NCI-H2107 treated with DMSO at 0.1 percent for 48 hours (cell line): ENCODE data around the gene IL1R2.

Source experiments
- DNase-seq: peaks from one replicate; lab custom pipeline; 2025; ENCODE audit not compliant: unreplicated experiment; lab: John Stamatoyannopoulos, UW

The IL1R2 gene

GRCh38 chr2:101974663-101975062 lies 17.1 kb upstream of the IL1R2 start:
- no peak for DNase-seq

- DNase-seq, result no peak
Observed at GRCh38 chr2:101975171-101975870, 16.4 kb upstream of the IL1R2 start.

GRCh38 chr2:101976891-101977290 lies 14.9 kb upstream of the IL1R2 start:
- no peak for DNase-seq

- no peak for DNase-seq
Observed at GRCh38 chr2:101980368-101980767, 11.4 kb upstream of the IL1R2 start.

- DNase-seq, result no peak
Observed at GRCh38 chr2:101981066-101981465, 10.7 kb upstream of the IL1R2 start.

GRCh38 chr2:101981504-101981903 lies 10.3 kb upstream of the IL1R2 start:
- DNase-seq, result no peak

- DNase-seq, result no peak
Observed at GRCh38 chr2:101982495-101983029, 9.2 kb upstream of the IL1R2 start.

GRCh38 chr2:101983486-101983885 lies 8.3 kb upstream of the IL1R2 start:
- DNase-seq, result peak; percentile 4

- no peak for DNase-seq
Observed at GRCh38 chr2:101983928-101984327, 7.8 kb upstream of the IL1R2 start.

GRCh38 chr2:101984656-101985055 lies 7.1 kb upstream of the IL1R2 start:
- no peak for DNase-seq

GRCh38 chr2:101985101-101985792 lies 6.5 kb upstream of the IL1R2 start:
- DNase-seq, result no peak

- no peak for DNase-seq
Observed at GRCh38 chr2:101985793-101986164, 6.0 kb upstream of the IL1R2 start.

GRCh38 chr2:101986376-101986775 lies 5.4 kb upstream of the IL1R2 start:
- no peak for DNase-seq

GRCh38 chr2:101986804-101987740 lies 4.7 kb upstream of the IL1R2 start:
- DNase-seq, result no peak

- no peak for DNase-seq
Observed at GRCh38 chr2:101987832-101988231, 3.9 kb upstream of the IL1R2 start.

GRCh38 chr2:101988541-101988940 lies 3.2 kb upstream of the IL1R2 start:
- DNase-seq, result no peak

- DNase-seq, result no peak
Observed at GRCh38 chr2:101989740-101990460, 1.9 kb upstream of the IL1R2 start.

- DNase-seq, result no peak
Observed at GRCh38 chr2:101993772-101994171, 2.0 kb downstream of the IL1R2 start.

GRCh38 chr2:101995019-101995418 lies 3.3 kb downstream of the IL1R2 start:
- DNase-seq, result no peak

- no peak for DNase-seq
Observed at GRCh38 chr2:101995804-101996203, 4.0 kb downstream of the IL1R2 start.

GRCh38 chr2:101998556-101998895 lies 6.8 kb downstream of the IL1R2 start:
- DNase-seq, result no peak
